Keratinocyte (primary cell): ENCODE results near the gene BNC2. TPM values are rescaled to one million over a fixed set of nuclear protein-coding genes. Genes with fewer than 3 reads are reported as not detected.

Experiments
- DNase-seq: peaks from one replicate; pipeline ENCODE4 v3.0.0-alpha.2; 2011; ENCODE audit warnings: low read depth, missing footprints, low spot score
- FAIRE-seq: peaks from 2 replicates; lab custom pipeline; 2011; peaks lifted over from hg19 to GRCh38; lab: Jason Lieb, UNC
- H2AFZ ChIP-seq: 2 replicates; pipeline ENCODE4 v1.6.0; 2012; ENCODE audit warnings: low read length, control low read depth, inconsistent platforms; ENCODE audit not compliant: control insufficient read depth
- H3K27ac ChIP-seq: 2 replicates; pipeline ENCODE4 v1.5.1; 2011; ENCODE audit warnings: low read length; ENCODE audit not compliant: control insufficient read depth, insufficient read depth
- H3K27me3 ChIP-seq: 3 replicates; pipeline ENCODE4 v1.6.0; 2011; ENCODE audit warnings: low read length; ENCODE audit not compliant: control insufficient read depth, insufficient read depth; ENCODE audit errors: extremely low read depth
- H3K36me3 ChIP-seq, 2 experiments: 2 replicates in 1 of 2; 3 replicates in 1 of 2; pipeline ENCODE4 v1.5.1; 2011; ENCODE audit warnings: low read length in 2 of 2, mild to moderate bottlenecking in 1 of 2; ENCODE audit not compliant: control insufficient read depth in 2 of 2, insufficient read depth in 2 of 2; ENCODE audit errors: extremely low read depth in 1 of 2
- H3K4me1 ChIP-seq: 3 replicates; pipeline ENCODE4 v1.5.1; 2011; ENCODE audit warnings: low read length; ENCODE audit not compliant: control insufficient read depth, insufficient read depth; ENCODE audit errors: extremely low read depth
- H3K4me2 ChIP-seq: 3 replicates; pipeline ENCODE4 v1.6.0; 2011; ENCODE audit warnings: low read depth, low read length; ENCODE audit not compliant: control insufficient read depth, insufficient read depth; ENCODE audit errors: extremely low read depth
- H3K4me3 ChIP-seq, 3 experiments: fragments of 200-600 bp in 1 of 3; sonication (generic) in 1 of 3; 2 replicates in 2 of 3; 3 replicates in 1 of 3; pipeline ENCODE4 v1.5.1; 2011 to 2016; ENCODE audit warnings: low read length in 3 of 3, mild to moderate bottlenecking in 3 of 3, control low read depth in 2 of 3, inconsistent platforms in 1 of 3, low read depth in 1 of 3, mixed read lengths in 1 of 3, mixed run types in 1 of 3, moderate library complexity in 1 of 3; ENCODE audit not compliant: control insufficient read depth in 2 of 3, insufficient read depth in 2 of 3; ENCODE audit errors: extremely low read depth in 1 of 3
- H3K79me2 ChIP-seq: 2 replicates; pipeline ENCODE4 v1.6.0; 2012; ENCODE audit warnings: low read length; ENCODE audit not compliant: control insufficient read depth, insufficient read depth
- H3K9ac ChIP-seq: 3 replicates; pipeline ENCODE4 v1.6.0; 2011; ENCODE audit warnings: low read length; ENCODE audit not compliant: control insufficient read depth, insufficient read depth; ENCODE audit errors: extremely low read depth
- H3K9me1 ChIP-seq: 3 replicates; pipeline ENCODE4 v1.6.0; 2011; ENCODE audit warnings: low read length; ENCODE audit not compliant: control insufficient read depth, insufficient read depth; ENCODE audit errors: extremely low read depth
- H3K9me3 ChIP-seq: 2 replicates; pipeline ENCODE4 v1.5.1; 2012; ENCODE audit warnings: low read depth, low read length; ENCODE audit not compliant: control insufficient read depth
- H4K20me1 ChIP-seq: 3 replicates; pipeline ENCODE4 v1.6.0; 2011; ENCODE audit warnings: low read length; ENCODE audit not compliant: control insufficient read depth, insufficient read depth; ENCODE audit errors: extremely low read depth
- EZH2 ChIP-seq: IDR thresholded peaks from one replicate; pipeline ENCODE4 v1.6.1; 2012; ENCODE audit warnings: inconsistent platforms, mild to moderate bottlenecking, low read length, moderate library complexity
- dilution Hi-C: fragments of 300-500 bp; cut with MboI; formaldehyde crosslinking; loops from one replicate; pipeline ENCODE4 v1.7.0; 2020; ENCODE audit warnings: low sequenced_read_pairs; ENCODE audit not compliant: extremely low pct_ligation_motif_present
- polyA plus RNA-seq, 5 experiments: library from polyadenylated mRNA; depleted of rRNA in 3 of 5; stranded (reverse) in 3 of 5; stranded (forward) in 1 of 5; unstranded in 1 of 5; fragments of >200 nt; gene quantifications; 1 replicate in 1 of 5; 2 replicates in 3 of 5; 3 replicates in 1 of 5; pipeline versions ENCODE4 v1.2.1 to v1.2.3, GENCODE V29; 2011 to 2012; ENCODE audit warnings: missing spikeins in 2 of 5, low read depth in 1 of 5, low replicate concordance in 1 of 5
- TF ChIP-seq, protein P1 (sequence below), 3 experiments: IDR thresholded peaks in 1 of 3; conservative IDR thresholded peaks in 1 of 3; optimal IDR thresholded peaks in 1 of 3; 2 replicates in 2 of 3; 3 replicates in 1 of 3; pipeline versions ENCODE3 to v1.5.1; 2011; ENCODE audit warnings: low read length in 3 of 3, mild to moderate bottlenecking in 3 of 3, moderate library complexity in 2 of 3, control low read depth in 1 of 3, inconsistent platforms in 1 of 3; ENCODE audit not compliant: insufficient read depth in 2 of 3; ENCODE audit errors: extremely low read depth in 1 of 3

Gene BNC2
- polyA plus RNA-seq, 1 donor (not counting 4 experiments of a cell fraction or from before 2014, with no cell fraction given), result 1.1 TPM

DNA sequence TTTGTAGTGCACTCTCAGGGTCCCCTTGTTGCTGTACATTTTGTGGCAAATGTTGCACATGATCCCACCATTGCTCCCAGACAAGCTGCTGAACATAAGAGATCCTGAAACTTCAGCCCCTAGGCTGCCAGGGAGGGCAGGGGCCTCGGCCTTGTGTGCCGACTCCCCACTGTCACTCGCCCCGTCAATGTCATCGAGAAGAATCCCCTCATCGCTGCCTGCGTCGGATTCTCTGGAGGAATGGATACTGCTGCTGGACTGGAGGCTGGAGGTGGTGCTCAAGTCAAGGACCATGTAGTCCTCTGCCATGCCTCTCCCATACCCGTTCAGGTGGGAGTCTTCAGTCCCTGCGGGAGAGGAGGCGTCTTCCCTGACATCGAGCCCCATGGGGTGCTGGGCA lies 451.3 kb downstream of the BNC2 start:
- Histone ChIP-seq H3K9me1 (no peaks in the 10 kb centered on the region), H3K4me1 (no peaks in the 10 kb centered on the region), H3K36me3 (no peaks in the 10 kb centered on the region), H3K9ac (no peak overlapping the region), H3K9me3 (no peaks in the 10 kb centered on the region), H4K20me1 (no peaks in the 10 kb centered on the region), H2AFZ (no peak overlapping the region), H3K4me2 (no peak overlapping the region), H3K27ac (no peak overlapping the region), H3K27me3 (no peaks in the 10 kb centered on the region), H3K79me2 (no peaks in the 10 kb centered on the region), H3K4me3 (no peak overlapping the region)
- FAIRE-seq (no peak), DNase-seq (no peak)
- TF ChIP-seq, protein P1, sequence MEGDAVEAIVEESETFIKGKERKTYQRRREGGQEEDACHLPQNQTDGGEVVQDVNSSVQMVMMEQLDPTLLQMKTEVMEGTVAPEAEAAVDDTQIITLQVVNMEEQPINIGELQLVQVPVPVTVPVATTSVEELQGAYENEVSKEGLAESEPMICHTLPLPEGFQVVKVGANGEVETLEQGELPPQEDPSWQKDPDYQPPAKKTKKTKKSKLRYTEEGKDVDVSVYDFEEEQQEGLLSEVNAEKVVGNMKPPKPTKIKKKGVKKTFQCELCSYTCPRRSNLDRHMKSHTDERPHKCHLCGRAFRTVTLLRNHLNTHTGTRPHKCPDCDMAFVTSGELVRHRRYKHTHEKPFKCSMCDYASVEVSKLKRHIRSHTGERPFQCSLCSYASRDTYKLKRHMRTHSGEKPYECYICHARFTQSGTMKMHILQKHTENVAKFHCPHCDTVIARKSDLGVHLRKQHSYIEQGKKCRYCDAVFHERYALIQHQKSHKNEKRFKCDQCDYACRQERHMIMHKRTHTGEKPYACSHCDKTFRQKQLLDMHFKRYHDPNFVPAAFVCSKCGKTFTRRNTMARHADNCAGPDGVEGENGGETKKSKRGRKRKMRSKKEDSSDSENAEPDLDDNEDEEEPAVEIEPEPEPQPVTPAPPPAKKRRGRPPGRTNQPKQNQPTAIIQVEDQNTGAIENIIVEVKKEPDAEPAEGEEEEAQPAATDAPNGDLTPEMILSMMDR (optimal IDR thresholded peaks at IDR 0.05 in 1 of 3, IDR thresholded peaks at IDR 0.05 in 1 of 3, conservative IDR thresholded peaks at IDR 0.05 in 1 of 3; ENCODE audit: extremely low read depth in 1 of 3, insufficient read depth in 2 of 3, low read length in 3 of 3), result no peak
- no peak for TF ChIP-seq EZH2
- dilution Hi-C loops, result no loop called here

DNA sequence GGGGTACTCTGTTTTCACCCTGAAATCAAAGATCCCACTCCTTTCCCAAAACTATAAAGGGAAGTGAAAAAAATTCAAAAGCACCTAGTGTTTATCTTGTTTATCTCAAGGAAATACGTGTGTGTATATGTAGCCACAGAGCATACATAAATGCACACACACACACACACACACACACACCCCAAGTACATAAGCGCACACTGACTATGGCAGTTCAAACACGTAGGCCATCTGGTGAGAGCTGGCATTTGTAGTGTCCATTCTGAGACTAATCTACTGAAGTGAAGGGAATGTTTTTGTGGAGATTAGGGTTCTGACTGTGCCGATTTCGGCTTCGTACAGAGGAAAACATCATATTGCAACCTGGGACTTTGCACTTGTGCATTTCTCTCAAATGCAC lies 451.7 kb downstream of the BNC2 start:
- DNase-seq, result no peak
- TF ChIP-seq EZH2, result no peak
- TF ChIP-seq, protein P1 (optimal IDR thresholded peaks at IDR 0.05 in 1 of 3, IDR thresholded peaks at IDR 0.05 in 1 of 3, conservative IDR thresholded peaks at IDR 0.05 in 1 of 3; ENCODE audit: extremely low read depth in 1 of 3, insufficient read depth in 2 of 3, low read length in 3 of 3), result no peak
- Histone ChIP-seq H3K4me2 (no peak overlapping the region), H4K20me1 (no peaks in the 10 kb centered on the region), H3K36me3 (no peaks in the 10 kb centered on the region), H3K4me1 (no peaks in the 10 kb centered on the region), H3K27me3 (no peaks in the 10 kb centered on the region), H3K79me2 (no peaks in the 10 kb centered on the region), H3K9ac (no peak overlapping the region), H3K27ac (no peak overlapping the region), H3K9me1 (no peaks in the 10 kb centered on the region), H3K4me3 (no peak overlapping the region), H2AFZ (no peak overlapping the region), H3K9me3 (no peaks in the 10 kb centered on the region)
- FAIRE-seq, result no peak
- dilution Hi-C loops, result no loop called here
